SH-SY5Y (cell line): ENCODE results near the gene AP5S1.

Experiments
- GATA2 ChIP-seq: IDR thresholded peaks from 2 replicates; pipeline ENCODE4 v1.6.1; 2011; ENCODE audit warnings: mild to moderate bottlenecking, low read depth, low read length
- GATA3 ChIP-seq: IDR thresholded peaks from 2 replicates; pipeline ENCODE4 v1.6.1; 2011; ENCODE audit warnings: low read depth, mild to moderate bottlenecking, low read length, moderate library complexity

GRCh38 chr20:3797592-3798372 lies 22.6 kb upstream of the AP5S1 start:
- TF ChIP-seq GATA2 = no peak
- no peak for TF ChIP-seq GATA3
